Heart right ventricle (tissue), 16 donors: ENCODE data around the gene HHIPL1. TPM values are rescaled to one million over a fixed set of nuclear protein-coding genes. Genes with fewer than 3 reads are reported as not detected.

Source experiments
- ATAC-seq, 8 donors: fragments of 200-7000 bp; cut with Tn5 transposase; one replicate each; pipeline ENCODE4 v1.9.1; 2020; ENCODE audit warnings: mild to moderate bottlenecking in 8 of 8, moderate library complexity in 8 of 8, moderate number of reproducible peaks in 1 of 8
- DNase-seq, 2 donors: peaks; one replicate each; pipeline ENCODE4 v3.0.0-alpha.2; 2020
- H3K27ac ChIP-seq, 10 donors: fragments of 200-600 bp; sonication (generic) in 2 of 10; one replicate each; pipeline versions ENCODE4 v1.5.0 to v1.8.0; 2020 to 2022; ENCODE audit warnings: mild to moderate bottlenecking in 3 of 10
- H3K27me3 ChIP-seq, 7 donors: fragments of 200-600 bp; one replicate each; pipeline ENCODE4 v1.8.0; 2021 to 2022; ENCODE audit warnings: mild to moderate bottlenecking in 2 of 7
- H3K36me3 ChIP-seq, 9 donors: fragments of 200-600 bp; sonication (generic) in 1 of 9; one replicate each; pipeline versions ENCODE4 v1.5.0 to v1.8.0; 2020 to 2022; ENCODE audit warnings: mild to moderate bottlenecking in 2 of 9
- H3K4me1 ChIP-seq, 9 donors: fragments of 200-600 bp; sonication (generic) in 1 of 9; one replicate each; pipeline versions ENCODE4 v1.5.0 to v1.8.0; 2020 to 2022; ENCODE audit warnings: mild to moderate bottlenecking in 4 of 9
- H3K4me3 ChIP-seq, 10 donors: fragments of 200-600 bp; sonication (generic) in 2 of 10; one replicate each; pipeline versions ENCODE4 v1.5.0 to v1.8.0; 2020 to 2022; ENCODE audit warnings: mild to moderate bottlenecking in 7 of 10, moderate library complexity in 2 of 10
- H3K9me3 ChIP-seq, 11 donors: fragments of 200-600 bp in 10 of 11; sonication (generic) in 2 of 11; one replicate each; pipeline versions ENCODE4 v1.5.0 to v1.8.0; 2013 to 2022; ENCODE audit warnings: mild to moderate bottlenecking in 2 of 11, control low read depth in 1 of 11, moderate library complexity in 1 of 11
- CTCF ChIP-seq, 9 donors: fragments of 200-600 bp; sonication (generic) in 2 of 9; IDR thresholded peaks; one replicate each; pipeline versions ENCODE4 v1.5.0 to v1.8.0; 2021 to 2022; ENCODE audit warnings: antibody characterized with exemption in 9 of 9, mild to moderate bottlenecking in 5 of 9, moderate library complexity in 1 of 9
- WGBS, 2 donors: extraction: QIAGEN DNeasy Blood & Tissue Kit; methylation state at CpG; one replicate each; pipeline ENCODE4 v1.1.7; 2013; ENCODE audit warnings: inconsistent platforms in 1 of 2; 5-methylcytosine and 5-hydroxymethylcytosine counted together
- intact Hi-C, 10 donors: fragments of 100-400 bp; cut with DNase I; formaldehyde crosslinking; loops; one replicate each; pipeline versions ENCODE4 v1.11.1 to v1.14.2; 2022
- polyA plus RNA-seq, 2 donors: library from polyadenylated mRNA; stranded (reverse); fragments of 200-250 nt; gene quantifications; one replicate each; pipeline ENCODE4 v1.2.3, GENCODE V29; 2013
- total RNA-seq, 10 donors: library from RNA; stranded (reverse); fragmentation: NEBNext Ultra II Directional in 3 of 10; extraction: Animal tissue kit (Norgen Biotek cat#: 25700) in 3 of 10; gene quantifications; one replicate each; pipeline versions ENCODE4 v1.2.1 to v1.2.4, GENCODE V29; 2021 to 2023
- donor health status: Arrhythmogenic right ventricular cardiomyopathy.
- donor health status: ischemic (EF 13 %, LVEDD 7.1; RV severe dilation, severe dysfunction).
- donor health status: healthy with polysubstance abuse.
- donor health status: DM: no; HTN: yes; CAD: no.
- donor health status: DM: no; HTN: no; CAD: no.
- donor health status: ischemic (EF 25% LVEDD 6.9; RV normal size, moderate dysfunction).
- donor health status: ischemic (EF 25% LVEDD 5.7; RV mildly dilated, moderate dysfunction).
- donor health status: healthy.
- donor health status: DM: yes; HTN: yes; CAD: no.
- donor health status: Ischemic cardiomyopathy.
- donor health status: ischemic (EF 35%, LVEDD 5.7; RV mildly dilated, moderate dysfunction).
- donor health status: nonischemic (EF 11% LVEDD 7.7; RV severe dilation, severe dysfunction).
- donor health status: DM: yes; HTN: yes; CAD: no.
- donor health status: PGD.
- donor health status: ischemic (EF 29% LVEDD 5.4; RV normal size, mild dysfunction).
- donor health status: nonischemic (EF 23%, LVEDD 6.1; RV moderate dilation, normal function).

The HHIPL1 gene
- total and polyA plus RNA-seq, 12 donors, result 0.55 to 2.2 (median 1.2) TPM

DNA sequence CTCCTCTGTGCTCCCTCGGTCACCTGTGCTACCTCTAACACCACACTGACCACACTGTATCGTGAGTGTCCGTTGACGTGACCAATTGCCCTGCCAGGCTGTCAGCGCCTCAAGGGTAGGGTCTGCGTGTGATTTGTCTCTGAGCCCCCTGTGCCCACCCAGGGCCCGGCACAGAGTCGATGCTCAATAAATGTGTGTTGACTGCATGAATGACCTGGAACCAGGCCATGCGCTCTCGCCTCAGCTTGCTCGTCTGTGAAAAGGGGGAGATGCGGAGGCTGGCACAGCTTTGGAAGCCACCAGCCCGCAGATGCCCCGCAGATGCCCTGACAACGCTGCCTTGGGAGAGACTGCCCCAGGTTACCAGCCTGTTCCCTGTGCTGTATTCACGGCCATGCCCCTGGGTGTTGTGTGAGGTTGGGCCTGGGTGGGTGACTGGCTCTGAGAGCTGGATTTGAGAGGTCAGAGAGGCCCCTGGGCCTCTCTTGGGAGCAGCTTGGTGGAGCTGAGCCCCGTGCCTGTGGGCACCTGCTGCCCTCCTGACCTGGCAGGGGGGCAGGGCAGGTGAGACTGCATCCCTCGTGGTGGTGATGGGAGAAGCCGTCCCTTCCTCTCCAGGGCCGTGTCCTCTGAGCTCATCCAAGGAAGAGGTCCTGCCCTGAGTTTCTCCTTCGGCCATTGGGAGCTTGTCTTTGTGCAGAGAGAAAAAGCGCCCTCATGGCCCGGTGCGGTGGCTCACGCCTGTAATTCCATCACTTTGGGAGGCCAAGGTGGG is 82.4 kb downstream of the HHIPL1 start:
- no peak for ATAC-seq
- WGBS, 2 donors, result 89 to 90% methylated on average over 25 of the region's 25 CpGs
- peaks cover 0 to 17% (median 0%) of the 10 kb centered on the region in 7 donors for H3K27me3 ChIP-seq

DNA sequence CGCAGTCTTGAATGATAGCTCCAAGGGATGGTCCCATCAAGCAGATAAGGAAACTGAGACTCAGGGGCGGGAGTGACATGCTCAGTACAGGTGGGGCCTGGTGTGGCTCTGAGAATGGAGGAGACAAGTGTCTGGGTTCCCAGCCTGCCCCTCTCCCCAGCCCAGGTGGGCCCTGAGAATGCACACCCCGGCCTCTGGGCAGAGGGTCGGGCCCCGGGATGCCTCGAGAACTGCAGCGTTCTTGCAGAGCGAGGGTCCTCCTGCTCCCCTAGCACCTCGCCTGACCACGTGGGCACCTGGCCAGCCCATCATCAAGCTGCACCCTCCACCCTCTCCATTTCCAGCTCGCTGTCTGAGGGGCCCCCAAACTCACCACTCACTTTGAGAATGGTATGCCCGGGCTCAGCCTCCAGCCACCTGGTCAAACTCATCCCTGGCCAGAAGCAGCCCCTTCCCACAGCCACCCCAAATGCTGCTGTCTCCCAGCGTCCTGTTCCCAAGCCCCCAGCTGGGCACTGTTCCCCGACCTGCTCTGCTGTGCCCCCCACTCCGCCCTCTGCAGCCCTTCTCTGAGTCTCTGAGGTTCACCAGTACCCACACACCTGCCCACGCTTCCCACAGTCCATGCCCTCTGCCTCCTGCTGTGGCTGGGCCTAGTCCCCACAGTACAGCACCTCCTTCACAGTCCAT is 83.4 kb downstream of the HHIPL1 start:
- Histone ChIP-seq H3K9me3 (no peaks in the 10 kb centered on the region), H3K27me3 (peaks cover 0 to 17% (median 0%) of the 10 kb centered on the region in 7 donors), H3K36me3 (no peaks in the 10 kb centered on the region), H3K27ac (no peak overlapping the region), H3K4me3 (no peak overlapping the region), H3K4me1 (peaks cover 12 to 38% (median 29%) of the 10 kb centered on the region in 9 donors)
- WGBS, 2 donors, result 91 to 92% methylated on average over 16 of the region's 16 CpGs
- ATAC-seq (no peak), DNase-seq (no peak)
- intact Hi-C loops, result loop anchor here in 3 of 10 donors (2.0 to 5.0 kb wide), 2 partner anchors 46 to 156 kb away; partner anchors contain the start of gene CYP46A1 (in 1 of the 3)
- TF ChIP-seq CTCF (IDR thresholded peaks at IDR 0.05), result no peak

More for the DNA sequence above, 82.4 kb downstream of the HHIPL1 start:
- H3K36me3 ChIP-seq, result no peaks in the 10 kb centered on the region
- no peak overlapping the region for H3K4me3 ChIP-seq
- DNase-seq, result no peak
- no peak for TF ChIP-seq CTCF (IDR thresholded peaks at IDR 0.05)
- H3K27ac ChIP-seq, result no peak overlapping the region
- intact Hi-C loops, result loop anchor here in 1 of 10 donors (5.0 kb wide), 1 partner anchor 45 kb away; the partner anchor contains the start of gene CYP46A1
- peaks cover 10 to 27% (median 18%) of the 10 kb centered on the region in 9 donors for H3K4me1 ChIP-seq
- no peaks in the 10 kb centered on the region for H3K9me3 ChIP-seq

DNA sequence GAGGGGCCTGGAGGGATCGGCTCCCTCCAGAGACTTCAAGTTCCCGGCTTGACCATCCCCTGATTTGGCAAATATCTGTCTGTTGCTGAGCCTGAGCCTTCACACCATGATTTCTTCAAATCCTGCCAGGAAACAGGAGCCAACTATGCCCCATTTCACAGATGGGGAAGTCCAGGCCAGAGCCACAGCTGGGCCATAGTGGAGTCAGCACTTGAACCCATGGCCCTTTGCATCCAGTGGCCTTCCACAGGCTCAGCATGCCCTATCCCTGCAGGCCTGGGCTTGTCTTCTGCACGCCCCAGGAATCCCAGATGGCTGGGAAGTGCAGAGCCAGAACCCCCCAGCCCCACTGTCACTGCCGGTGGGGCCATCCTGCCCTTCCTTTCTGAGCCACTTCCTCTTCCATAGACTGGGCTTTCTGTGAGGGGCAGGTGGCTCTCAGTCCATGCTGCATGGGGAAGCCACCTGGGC is 84.1 kb downstream of the HHIPL1 start:
- H3K27ac ChIP-seq, result no peak overlapping the region
- TF ChIP-seq CTCF (IDR thresholded peaks at IDR 0.05), result no peak
- ATAC-seq (no peak), DNase-seq (no peak)
- no peak overlapping the region for H3K4me3 ChIP-seq
- H3K9me3 ChIP-seq, result no peaks in the 10 kb centered on the region
- H3K36me3 ChIP-seq, result no peaks in the 10 kb centered on the region
- H3K27me3 ChIP-seq, result peaks cover 0 to 17% (median 0%) of the 10 kb centered on the region in 7 donors
- peaks cover 12 to 45% (median 35%) of the 10 kb centered on the region in 9 donors for H3K4me1 ChIP-seq
- intact Hi-C loops, result loop anchor here in 3 of 10 donors (2.0 to 5.0 kb wide), 2 partner anchors 47 to 156 kb away; partner anchors contain the start of gene CYP46A1 (in 1 of the 3)
- WGBS, 2 donors, result 75 to 82% methylated on average over 4 of the region's 4 CpGs

Other genes with a start within 250 kb of the HHIPL1 start
- 100 to 1,000 TPM in 8 of 10 donors, 10 to 100 TPM in 2; 89.6 to 129 (median 107) TPM for gene SETD3, start 164.3 kb upstream of the HHIPL1 start, total RNA-seq
- gene SETD3, start 164.3 kb upstream of the HHIPL1 start, polyA plus RNA-seq, result 10 to 100 TPM; 35.0 to 59.9 TPM
- 10 to 100 TPM; 28.0 to 41.0 (median 31.9) TPM for gene CCNK, start 163.7 kb upstream of the HHIPL1 start, total RNA-seq
- 10 to 100 TPM; 10.9 to 11.4 TPM for gene CCNK, start 163.7 kb upstream of the HHIPL1 start, polyA plus RNA-seq
- 10 to 100 TPM; 28.7 to 50.2 (median 32.1) TPM for gene CCDC85C, start 40.9 kb upstream of the HHIPL1 start, total RNA-seq
- 10 to 100 TPM in 1 of 2 donors, 1 to 10 TPM in 1; 9.0 to 23.8 TPM for gene CCDC85C, start 40.9 kb upstream of the HHIPL1 start, polyA plus RNA-seq
- 1 to 10 TPM; 2.0 to 6.1 (median 3.9) TPM for gene CYP46A1, start 39.2 kb downstream of the HHIPL1 start, total RNA-seq
- gene CYP46A1, start 39.2 kb downstream of the HHIPL1 start, polyA plus RNA-seq, result 1 to 10 TPM; 1.5 to 2.3 TPM
- 10 to 100 TPM; 28.6 to 49.2 (median 36.3) TPM for gene EML1, start 148.3 kb downstream of the HHIPL1 start, total RNA-seq
- 10 to 100 TPM in 1 of 2 donors, 1 to 10 TPM in 1; 9.1 to 11.0 TPM for gene EML1, start 148.3 kb downstream of the HHIPL1 start, polyA plus RNA-seq